Neural cell (in vitro differentiated cells): ENCODE measurements around the gene CACNA1C. TPM values are rescaled to one million over a fixed set of nuclear protein-coding genes. Genes with fewer than 3 reads are reported as not detected.

Source experiments
- H2AFZ ChIP-seq: fragments of 200-600, 300-800 bp; sonication (generic), shearing (Covaris generic); 2 replicates; pipeline ENCODE4 v1.6.0; 2014; ENCODE audit warnings: low read depth, mild to moderate bottlenecking, antibody characterized with exemption, low read length, moderate library complexity
- H3F3A ChIP-seq: fragments of 200-600 bp; shearing (Covaris generic); 2 replicates; pipeline ENCODE4 v1.6.1; 2016; ENCODE audit warnings: mild to moderate bottlenecking, moderate library complexity, mixed read lengths, antibody characterized with exemption, low read length; ENCODE audit not compliant: insufficient read depth, poor library complexity, severe bottlenecking
- H3K27ac ChIP-seq: fragments of 200-600, 300-800 bp; sonication (generic), shearing (Covaris generic); 2 replicates; pipeline ENCODE4 v1.5.1; 2014; ENCODE audit warnings: mild to moderate bottlenecking, low read length, moderate library complexity
- H3K27me3 ChIP-seq: fragments of 300-800, 200-600 bp; sonication (generic), shearing (Covaris generic); 2 replicates; pipeline ENCODE4 v1.6.0; 2014; ENCODE audit warnings: mild to moderate bottlenecking, low read depth, low read length, moderate library complexity; ENCODE audit not compliant: insufficient read depth
- H3K36me3 ChIP-seq: fragments of 300-800, 200-600 bp; sonication (generic), shearing (Covaris generic); 2 replicates; pipeline ENCODE4 v1.5.1; 2014; ENCODE audit warnings: mild to moderate bottlenecking, antibody characterized with exemption, low read length, moderate library complexity; ENCODE audit not compliant: insufficient read depth
- H3K4me2 ChIP-seq: fragments of 300-800, 200-600 bp; sonication (generic), shearing (Covaris generic); 2 replicates; pipeline ENCODE4 v1.6.0; 2014; ENCODE audit warnings: mild to moderate bottlenecking, low read length
- H3K4me3 ChIP-seq: fragments of 300-800, 200-600 bp; sonication (generic), shearing (Covaris generic); 2 replicates; pipeline ENCODE4 v1.5.1; 2014; ENCODE audit warnings: mild to moderate bottlenecking, low read length, moderate library complexity
- H3K79me2 ChIP-seq: fragments of 200-600 bp; shearing (Covaris generic); replicated peaks from 2 replicates; pipeline ENCODE4 v1.6.0; 2014; ENCODE audit warnings: mild to moderate bottlenecking, low read length, moderate library complexity; ENCODE audit not compliant: insufficient read depth
- H3K9ac ChIP-seq: fragments of 300-800, 200-600 bp; sonication (generic), shearing (Covaris generic); 2 replicates; pipeline ENCODE4 v1.6.1; 2016; ENCODE audit warnings: mild to moderate bottlenecking, low read length, mixed read lengths
- H3K9me2 ChIP-seq: fragments of 200-600 bp; shearing (Covaris generic); 2 replicates; pipeline ENCODE4 v1.6.1; 2016; ENCODE audit warnings: mild to moderate bottlenecking, low read length, mixed read lengths; ENCODE audit not compliant: insufficient read depth
- H3K9me3 ChIP-seq: fragments of 200-600, 300-800 bp; sonication (generic), shearing (Covaris generic); 2 replicates; pipeline ENCODE4 v1.6.1; 2016; ENCODE audit warnings: mild to moderate bottlenecking, mixed run types, low read length, moderate library complexity, mixed read lengths
- H4K20me1 ChIP-seq: fragments of 200-600 bp; shearing (Covaris generic); 2 replicates; pipeline ENCODE4 v1.6.1; 2016; ENCODE audit warnings: mild to moderate bottlenecking, mixed run types; ENCODE audit not compliant: insufficient read depth
- EP300 ChIP-seq: fragments of 450-650 bp; conservative IDR thresholded peaks from 2 replicates; pipeline ENCODE4 v1.6.1; 2014; ENCODE audit warnings: antibody characterized with exemption, mild to moderate bottlenecking, moderate library complexity; ENCODE audit not compliant: poor library complexity, severe bottlenecking
- EZH2 ChIP-seq: fragments of 200-600, 300-800 bp; shearing (Covaris generic), sonication (generic); IDR thresholded peaks from 2 replicates; pipeline ENCODE4 v1.6.1; 2014; ENCODE audit warnings: antibody characterized with exemption, low read length, borderline replicate concordance, mild to moderate bottlenecking; ENCODE audit not compliant: insufficient read depth, poor library complexity, severe bottlenecking
- MXI1 ChIP-seq: fragments of 450-650 bp; conservative IDR thresholded peaks from 2 replicates; pipeline ENCODE4 v1.6.1; 2014; ENCODE audit warnings: antibody characterized with exemption, mild to moderate bottlenecking; ENCODE audit not compliant: poor library complexity, severe bottlenecking
- POLR2AphosphoS5 ChIP-seq: IDR thresholded peaks from 2 replicates; pipeline ENCODE4 v1.6.1; 2012
- RAD21 ChIP-seq: fragments of 450-650 bp; conservative IDR thresholded peaks from 2 replicates; pipeline ENCODE4 v1.6.1; 2014; ENCODE audit warnings: antibody characterized with exemption, mild to moderate bottlenecking, moderate library complexity
- SMC3 ChIP-seq: fragments of 450-650 bp; conservative IDR thresholded peaks from 2 replicates; pipeline ENCODE4 v1.6.1; 2014; ENCODE audit warnings: antibody characterized with exemption, mild to moderate bottlenecking, moderate library complexity; ENCODE audit not compliant: poor library complexity
- TAF1 ChIP-seq: IDR thresholded peaks from 2 replicates; pipeline ENCODE4 v1.6.1; 2012; ENCODE audit warnings: low read depth
- polyA plus RNA-seq: library from polyadenylated mRNA; depleted of rRNA; stranded (reverse); fragments of >200 nt; gene quantifications from 2 replicates; pipeline ENCODE4 v1.2.3, GENCODE V29; 2014
- TF ChIP-seq, protein P1 (sequence below): IDR thresholded peaks from 2 replicates; pipeline ENCODE4 v1.6.1; 2012; ENCODE audit warnings: borderline replicate concordance
- TF ChIP-seq, protein P2 (sequence below): fragments of 450-650 bp; IDR thresholded peaks from 2 replicates; pipeline ENCODE4 v1.5.1; 2014; ENCODE audit warnings: antibody characterized with exemption, mild to moderate bottlenecking, moderate library complexity; ENCODE audit not compliant: poor library complexity, severe bottlenecking

Gene CACNA1C
- polyA plus RNA-seq, 1 donor from 2014 or later: 9.7 TPM

DNA sequence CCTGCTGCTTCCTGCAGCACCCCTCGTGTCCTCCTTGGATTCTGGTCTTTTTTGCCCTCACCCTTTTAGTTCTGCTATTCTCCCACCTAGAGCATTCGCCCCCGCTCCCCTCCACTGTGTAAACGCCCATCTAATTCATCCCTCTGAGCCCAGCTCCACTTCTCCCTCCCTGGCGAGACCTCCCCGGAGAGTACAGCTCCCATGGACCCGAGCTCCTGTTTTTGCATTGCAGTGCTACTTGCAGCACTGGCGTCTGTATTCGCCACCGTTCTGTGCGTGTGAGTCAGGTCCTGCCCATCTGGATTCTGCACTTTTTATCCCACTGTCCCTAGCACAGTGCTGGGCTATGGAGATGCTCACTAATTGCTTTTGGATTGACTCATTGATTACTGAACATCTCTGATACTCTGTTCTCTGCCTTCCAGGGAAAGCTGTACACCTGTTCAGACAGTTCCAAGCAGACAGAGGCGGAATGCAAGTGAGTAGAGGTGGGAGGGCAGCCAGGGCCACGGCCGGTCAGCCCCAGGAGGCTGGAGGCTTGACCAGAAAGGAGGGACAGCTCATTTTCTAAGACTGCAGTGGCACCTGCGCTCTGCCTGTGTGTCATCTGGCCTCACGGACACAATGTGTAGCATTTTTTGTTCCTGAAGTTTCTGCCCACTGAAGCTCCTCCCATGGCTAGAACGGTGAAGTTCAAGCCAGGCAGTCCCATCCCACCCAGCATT, 553.6 kb downstream of the CACNA1C start:
- H3K4me2 ChIP-seq: no peak overlapping the region
- no peaks in the 10 kb centered on the region for H4K20me1 ChIP-seq
- no peak overlapping the region for H3K9ac ChIP-seq
- H3K79me2 ChIP-seq: no peaks in the 10 kb centered on the region
- peaks cover 15% of the 10 kb centered on the region for H3K36me3 ChIP-seq
- no peaks in the 10 kb centered on the region for H3K27me3 ChIP-seq
- H3K9me3 ChIP-seq: peaks cover 3% of the 10 kb centered on the region
- H2AFZ ChIP-seq: no peak overlapping the region
- H3K4me3 ChIP-seq: no peak overlapping the region
- H3K27ac ChIP-seq: no peak overlapping the region
- H3K9me2 ChIP-seq: no peaks in the 10 kb centered on the region
- no peak for TF ChIP-seq MXI1
- no peak for TF ChIP-seq EZH2
- TF ChIP-seq POLR2AphosphoS5: no peak
- TF ChIP-seq TAF1: no peak
- TF ChIP-seq, protein P1, sequence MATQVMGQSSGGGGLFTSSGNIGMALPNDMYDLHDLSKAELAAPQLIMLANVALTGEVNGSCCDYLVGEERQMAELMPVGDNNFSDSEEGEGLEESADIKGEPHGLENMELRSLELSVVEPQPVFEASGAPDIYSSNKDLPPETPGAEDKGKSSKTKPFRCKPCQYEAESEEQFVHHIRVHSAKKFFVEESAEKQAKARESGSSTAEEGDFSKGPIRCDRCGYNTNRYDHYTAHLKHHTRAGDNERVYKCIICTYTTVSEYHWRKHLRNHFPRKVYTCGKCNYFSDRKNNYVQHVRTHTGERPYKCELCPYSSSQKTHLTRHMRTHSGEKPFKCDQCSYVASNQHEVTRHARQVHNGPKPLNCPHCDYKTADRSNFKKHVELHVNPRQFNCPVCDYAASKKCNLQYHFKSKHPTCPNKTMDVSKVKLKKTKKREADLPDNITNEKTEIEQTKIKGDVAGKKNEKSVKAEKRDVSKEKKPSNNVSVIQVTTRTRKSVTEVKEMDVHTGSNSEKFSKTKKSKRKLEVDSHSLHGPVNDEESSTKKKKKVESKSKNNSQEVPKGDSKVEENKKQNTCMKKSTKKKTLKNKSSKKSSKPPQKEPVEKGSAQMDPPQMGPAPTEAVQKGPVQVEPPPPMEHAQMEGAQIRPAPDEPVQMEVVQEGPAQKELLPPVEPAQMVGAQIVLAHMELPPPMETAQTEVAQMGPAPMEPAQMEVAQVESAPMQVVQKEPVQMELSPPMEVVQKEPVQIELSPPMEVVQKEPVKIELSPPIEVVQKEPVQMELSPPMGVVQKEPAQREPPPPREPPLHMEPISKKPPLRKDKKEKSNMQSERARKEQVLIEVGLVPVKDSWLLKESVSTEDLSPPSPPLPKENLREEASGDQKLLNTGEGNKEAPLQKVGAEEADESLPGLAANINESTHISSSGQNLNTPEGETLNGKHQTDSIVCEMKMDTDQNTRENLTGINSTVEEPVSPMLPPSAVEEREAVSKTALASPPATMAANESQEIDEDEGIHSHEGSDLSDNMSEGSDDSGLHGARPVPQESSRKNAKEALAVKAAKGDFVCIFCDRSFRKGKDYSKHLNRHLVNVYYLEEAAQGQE: no peak
- TF ChIP-seq RAD21: no peak
- TF ChIP-seq SMC3: no peak
- TF ChIP-seq, protein P2, sequence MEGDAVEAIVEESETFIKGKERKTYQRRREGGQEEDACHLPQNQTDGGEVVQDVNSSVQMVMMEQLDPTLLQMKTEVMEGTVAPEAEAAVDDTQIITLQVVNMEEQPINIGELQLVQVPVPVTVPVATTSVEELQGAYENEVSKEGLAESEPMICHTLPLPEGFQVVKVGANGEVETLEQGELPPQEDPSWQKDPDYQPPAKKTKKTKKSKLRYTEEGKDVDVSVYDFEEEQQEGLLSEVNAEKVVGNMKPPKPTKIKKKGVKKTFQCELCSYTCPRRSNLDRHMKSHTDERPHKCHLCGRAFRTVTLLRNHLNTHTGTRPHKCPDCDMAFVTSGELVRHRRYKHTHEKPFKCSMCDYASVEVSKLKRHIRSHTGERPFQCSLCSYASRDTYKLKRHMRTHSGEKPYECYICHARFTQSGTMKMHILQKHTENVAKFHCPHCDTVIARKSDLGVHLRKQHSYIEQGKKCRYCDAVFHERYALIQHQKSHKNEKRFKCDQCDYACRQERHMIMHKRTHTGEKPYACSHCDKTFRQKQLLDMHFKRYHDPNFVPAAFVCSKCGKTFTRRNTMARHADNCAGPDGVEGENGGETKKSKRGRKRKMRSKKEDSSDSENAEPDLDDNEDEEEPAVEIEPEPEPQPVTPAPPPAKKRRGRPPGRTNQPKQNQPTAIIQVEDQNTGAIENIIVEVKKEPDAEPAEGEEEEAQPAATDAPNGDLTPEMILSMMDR: no peak
- TF ChIP-seq EP300: no peak
- H3F3A ChIP-seq: no peaks in the 10 kb centered on the region

DNA sequence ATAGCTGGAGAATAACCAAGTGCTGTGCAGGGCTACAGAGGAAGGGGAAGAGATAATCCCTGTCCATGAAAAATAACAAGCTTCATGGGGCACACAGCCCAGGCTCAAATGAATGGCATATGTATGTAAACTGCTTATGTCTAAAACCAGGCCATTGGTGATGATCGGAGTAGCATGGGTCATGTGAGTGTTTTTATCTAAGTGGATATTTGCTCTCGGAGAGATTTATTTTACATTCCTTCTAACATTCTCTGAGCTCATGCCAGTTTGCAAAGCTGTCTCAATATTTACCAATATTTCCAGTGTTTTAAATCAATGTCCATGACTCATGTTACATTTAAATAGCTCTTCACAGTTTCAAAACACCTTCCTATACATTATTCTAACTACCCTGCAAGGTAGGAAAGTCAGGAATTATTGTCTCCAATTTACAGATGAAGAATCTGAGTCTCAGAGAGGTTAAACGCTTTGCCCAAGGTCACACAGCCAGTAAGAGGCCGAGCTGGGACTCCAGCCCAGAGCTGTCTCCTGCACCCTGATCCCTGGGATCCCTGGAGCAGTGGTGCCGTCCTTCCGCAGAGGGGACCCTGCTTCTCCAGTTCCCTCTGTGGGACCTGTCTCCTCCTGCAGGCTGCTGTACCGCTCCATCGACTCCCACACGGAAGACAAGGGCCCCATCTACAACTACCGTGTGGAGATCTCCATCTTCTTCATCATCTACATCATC, 555.3 kb downstream of the CACNA1C start:
- Histone ChIP-seq H3K4me3 (no peak overlapping the region), H4K20me1 (no peaks in the 10 kb centered on the region), H3K9me2 (no peaks in the 10 kb centered on the region), H3K27ac (no peak overlapping the region), H3F3A (no peaks in the 10 kb centered on the region), H3K9ac (no peak overlapping the region), H3K36me3 (peaks cover 22% of the 10 kb centered on the region), H3K79me2 (no peaks in the 10 kb centered on the region), H3K9me3 (peaks cover 3% of the 10 kb centered on the region), H2AFZ (no peak overlapping the region), H3K27me3 (no peaks in the 10 kb centered on the region), H3K4me2 (no peak overlapping the region)
- TF ChIP-seq, protein P1: no peak
- TF ChIP-seq EP300 (no peak), RAD21 (no peak), SMC3 (no peak), EZH2 (no peak), TAF1 (no peak), MXI1 (no peak), POLR2AphosphoS5 (no peak)
- TF ChIP-seq, protein P2: no peak
